GM23338 (cell line): ENCODE measurements around the gene EPM2AIP1. TPM values are rescaled to one million over a fixed set of nuclear protein-coding genes. Genes with fewer than 3 reads are reported as not detected.

Experiments
- ATAC-seq: fragments of 200-7000 bp; cut with Tn5 transposase; 3 replicates; pipeline ENCODE4 v1.9.1; 2020
- DNase-seq: peaks from one replicate; pipeline ENCODE4 v3.0.0-alpha.2; 2015; ENCODE audit warnings: low spot score
- H2AFZ ChIP-seq: fragments of 200-600 bp; sonication (generic); 2 replicates; pipeline ENCODE4 v1.8.0; 2016; ENCODE audit warnings: antibody characterized with exemption, mild to moderate bottlenecking, moderate library complexity
- H3F3A ChIP-seq: fragments of 200-600 bp; sonication (generic); replicated peaks from 2 replicates; pipeline ENCODE4 v1.8.0; 2017; ENCODE audit warnings: antibody characterized with exemption, mixed run types, low read depth
- H3K27ac ChIP-seq: fragments of 200-600 bp; sonication (generic); 2 replicates; pipeline ENCODE4 v1.6.1; 2016; ENCODE audit warnings: low read depth
- H3K27me3 ChIP-seq: fragments of 200-600 bp; sonication (generic); 2 replicates; pipeline ENCODE4 v1.8.0; 2016; ENCODE audit warnings: mild to moderate bottlenecking, mixed run types, moderate library complexity; ENCODE audit not compliant: insufficient read depth
- H3K36me3 ChIP-seq: fragments of 200-600 bp; sonication (generic); 2 replicates; pipeline ENCODE4 v1.8.0; 2016; ENCODE audit warnings: mild to moderate bottlenecking; ENCODE audit not compliant: insufficient read depth
- H3K4me1 ChIP-seq: fragments of 200-600 bp; sonication (generic); 2 replicates; pipeline ENCODE4 v1.8.0; 2016; ENCODE audit warnings: mild to moderate bottlenecking, moderate library complexity; ENCODE audit not compliant: insufficient read depth
- H3K4me2 ChIP-seq: fragments of 200-600 bp; sonication (generic); 2 replicates; pipeline ENCODE4 v1.7.1; 2017; ENCODE audit warnings: mixed run types
- H3K4me3 ChIP-seq: fragments of 200-600 bp; sonication (generic); 2 replicates; pipeline ENCODE4 v1.6.1; 2016; ENCODE audit warnings: mixed run types
- H3K79me2 ChIP-seq: fragments of 200-600 bp; sonication (generic); replicated peaks from 2 replicates; pipeline ENCODE4 v1.8.0; 2017; ENCODE audit warnings: mild to moderate bottlenecking; ENCODE audit not compliant: insufficient read depth
- H3K9me2 ChIP-seq: fragments of 200-600 bp; sonication (generic); 2 replicates; pipeline ENCODE4 v1.8.0; 2017; ENCODE audit not compliant: insufficient read depth
- H4K20me1 ChIP-seq: fragments of 200-600 bp; sonication (generic); replicated peaks from 2 replicates; pipeline ENCODE4 v1.8.0; 2017; ENCODE audit warnings: mild to moderate bottlenecking; ENCODE audit not compliant: insufficient read depth
- H3K27ac Mint-ChIP-seq: 2 replicates; pipeline ENCODE4 v1.8.0; 2020; ENCODE audit warnings: inconsistent platforms, mild to moderate bottlenecking, moderate library complexity, mixed read lengths
- H3K27me3 Mint-ChIP-seq: 3 replicates; pipeline ENCODE4 v1.8.0; 2022; ENCODE audit warnings: low read depth, mild to moderate bottlenecking, moderate library complexity, mixed read lengths, inconsistent platforms; ENCODE audit not compliant: insufficient read depth, poor library complexity
- H3K36me3 Mint-ChIP-seq: 3 replicates; pipeline ENCODE4 v1.8.0; 2021; ENCODE audit warnings: low read depth, mild to moderate bottlenecking, inconsistent platforms, moderate library complexity, mixed read lengths
- H3K4me1 Mint-ChIP-seq: 3 replicates; pipeline ENCODE4 v1.8.0; 2020; ENCODE audit warnings: mild to moderate bottlenecking, inconsistent platforms, mixed read lengths
- H3K4me3 Mint-ChIP-seq: 3 replicates; pipeline ENCODE4 v1.8.0; 2021; ENCODE audit warnings: moderate library complexity, mild to moderate bottlenecking, inconsistent platforms, mixed read lengths
- H3K9me3 Mint-ChIP-seq: 3 replicates; pipeline ENCODE4 v1.8.0; 2020; ENCODE audit warnings: moderate library complexity, mild to moderate bottlenecking, inconsistent platforms, mixed read lengths
- CREB1 ChIP-seq: fragments of 250-450 bp; sonication (Bioruptor Pico); IDR thresholded peaks from 2 replicates; pipeline ENCODE4 v1.5.0; 2020; ENCODE audit warnings: low read depth, mild to moderate bottlenecking, moderate library complexity
- ETS1 ChIP-seq: IDR thresholded peaks from 2 replicates; pipeline ENCODE4 v1.6.1; 2016; ENCODE audit warnings: antibody characterized with exemption
- EZH2 ChIP-seq: fragments of 200-600 bp; sonication (generic); IDR thresholded peaks from one replicate; pipeline ENCODE4 v1.8.0; 2017; ENCODE audit warnings: antibody characterized with exemption, mild to moderate bottlenecking, low read depth; ENCODE audit not compliant: unreplicated experiment
- EZH2phosphoT487 ChIP-seq: fragments of 200-600 bp; sonication (generic); IDR thresholded peaks from one replicate; pipeline ENCODE4 v1.8.1; 2018; ENCODE audit warnings: antibody characterized with exemption; ENCODE audit not compliant: unreplicated experiment
- JUNB ChIP-seq: IDR thresholded peaks from one replicate; pipeline ENCODE4 v1.6.1; 2016; ENCODE audit warnings: antibody characterized with exemption; ENCODE audit not compliant: unreplicated experiment
- NANOG ChIP-seq: IDR thresholded peaks from 2 replicates; pipeline ENCODE4 v1.6.1; 2016; ENCODE audit warnings: antibody characterized with exemption, borderline replicate concordance
- POLR2AphosphoS5 ChIP-seq: IDR thresholded peaks from 2 replicates; pipeline ENCODE4 v1.6.1; 2016; ENCODE audit warnings: antibody characterized with exemption, low read depth
- REST ChIP-seq: IDR thresholded peaks from one replicate; pipeline ENCODE4 v1.6.1; 2018; ENCODE audit warnings: antibody characterized with exemption; ENCODE audit not compliant: unreplicated experiment
- STAT1 ChIP-seq: IDR thresholded peaks from one replicate; pipeline ENCODE4 v1.6.1; 2016; ENCODE audit warnings: antibody characterized with exemption; ENCODE audit not compliant: unreplicated experiment
- ZNF114 ChIP-seq: fragments of 250-450 bp; sonication (Bioruptor Pico); IDR thresholded peaks from 2 replicates; pipeline ENCODE4 v1.5.0; 2020; ENCODE audit warnings: mild to moderate bottlenecking, moderate library complexity
- polyA plus RNA-seq: library from polyadenylated mRNA; unstranded; fragments of >200 nt; fragmentation: Nextera tagmentation; extraction: Ambion mirVana; gene quantifications from 2 replicates; pipeline ENCODE4 v1.2.1, GENCODE V29; 2016
- total RNA-seq: library from RNA; depleted of rRNA; stranded (reverse); fragments of >200 nt; shearing (Covaris generic); gene quantifications from 2 replicates; pipeline ENCODE4 v1.2.3, GENCODE V29; 2014
- TF ChIP-seq, protein P1 (sequence below): fragments of 250-450 bp; sonication (Bioruptor Pico); IDR thresholded peaks from 2 replicates; pipeline ENCODE4 v1.5.0; 2020; ENCODE audit warnings: mild to moderate bottlenecking, moderate library complexity
- TF ChIP-seq, protein P2 (sequence below), 2 experiments: fragments of 200-600 bp in 1 of 2; sonication (generic) in 1 of 2; conservative IDR thresholded peaks; 2 replicates each; pipeline versions ENCODE4 v1.5.1 to v1.6.1; 2016 to 2017; ENCODE audit warnings: antibody characterized with exemption in 2 of 2, low read depth in 2 of 2, mild to moderate bottlenecking in 2 of 2, moderate library complexity in 1 of 2

The EPM2AIP1 gene
- total and polyA plus RNA-seq, 2 experiments from 2014 or later: 7.2 to 10.6 TPM

DNA sequence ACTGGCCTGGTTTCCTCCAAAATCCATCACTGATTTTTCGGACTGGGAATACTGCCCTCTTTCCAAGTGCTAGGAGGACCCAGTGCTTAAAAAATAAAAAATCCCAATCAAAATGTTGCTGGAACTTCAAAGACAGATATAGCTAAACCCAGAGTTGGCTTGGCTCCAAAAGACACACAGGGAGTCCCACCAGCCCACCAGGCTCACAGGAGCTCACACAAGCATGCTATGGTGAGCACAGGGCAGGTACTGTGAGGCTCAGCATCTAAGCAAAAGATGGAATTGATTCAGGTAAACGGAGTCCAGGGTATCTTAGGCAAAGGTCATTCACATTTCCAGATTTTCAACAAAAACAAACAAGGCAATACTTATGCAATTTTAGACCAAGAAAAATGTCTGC lies 51.8 kb downstream of the EPM2AIP1 start:
- no peak for ATAC-seq
- peaks cover 29% of the 10 kb centered on the region for H3K27me3 Mint-ChIP-seq
- Histone ChIP-seq H3F3A (no peaks in the 10 kb centered on the region), H3K4me3 (no peak overlapping the region), H2AFZ (no peak overlapping the region), H3K4me2 (no peak overlapping the region), H3K27ac (no peak overlapping the region), H3K9me2 (no peaks in the 10 kb centered on the region), H4K20me1 (no peaks in the 10 kb centered on the region), H3K4me1 (peaks cover 17% of the 10 kb centered on the region), H3K27me3 (peaks cover 40% of the 10 kb centered on the region), H3K79me2 (no peaks in the 10 kb centered on the region), H3K36me3 (no peaks in the 10 kb centered on the region)
- peaks cover 3% of the 10 kb centered on the region; the same call in 2 of the 3 replicates for H3K36me3 Mint-ChIP-seq
- DNase-seq: no peak
- H3K4me1 Mint-ChIP-seq: peaks cover 28% of the 10 kb centered on the region
- H3K27ac Mint-ChIP-seq: no peak overlapping the region
- peaks cover 3% of the 10 kb centered on the region; the same call in 1 of the 3 replicates for H3K9me3 Mint-ChIP-seq
- TF ChIP-seq STAT1 (no peak), ZNF114 (no peak), EZH2 (no peak), EZH2phosphoT487 (no peak), POLR2AphosphoS5 (no peak), CREB1 (CRISPR knock-in tag) (no peak), ETS1 (no peak), JUNB (no peak), REST (no peak), NANOG (no peak)
- TF ChIP-seq, protein P1, sequence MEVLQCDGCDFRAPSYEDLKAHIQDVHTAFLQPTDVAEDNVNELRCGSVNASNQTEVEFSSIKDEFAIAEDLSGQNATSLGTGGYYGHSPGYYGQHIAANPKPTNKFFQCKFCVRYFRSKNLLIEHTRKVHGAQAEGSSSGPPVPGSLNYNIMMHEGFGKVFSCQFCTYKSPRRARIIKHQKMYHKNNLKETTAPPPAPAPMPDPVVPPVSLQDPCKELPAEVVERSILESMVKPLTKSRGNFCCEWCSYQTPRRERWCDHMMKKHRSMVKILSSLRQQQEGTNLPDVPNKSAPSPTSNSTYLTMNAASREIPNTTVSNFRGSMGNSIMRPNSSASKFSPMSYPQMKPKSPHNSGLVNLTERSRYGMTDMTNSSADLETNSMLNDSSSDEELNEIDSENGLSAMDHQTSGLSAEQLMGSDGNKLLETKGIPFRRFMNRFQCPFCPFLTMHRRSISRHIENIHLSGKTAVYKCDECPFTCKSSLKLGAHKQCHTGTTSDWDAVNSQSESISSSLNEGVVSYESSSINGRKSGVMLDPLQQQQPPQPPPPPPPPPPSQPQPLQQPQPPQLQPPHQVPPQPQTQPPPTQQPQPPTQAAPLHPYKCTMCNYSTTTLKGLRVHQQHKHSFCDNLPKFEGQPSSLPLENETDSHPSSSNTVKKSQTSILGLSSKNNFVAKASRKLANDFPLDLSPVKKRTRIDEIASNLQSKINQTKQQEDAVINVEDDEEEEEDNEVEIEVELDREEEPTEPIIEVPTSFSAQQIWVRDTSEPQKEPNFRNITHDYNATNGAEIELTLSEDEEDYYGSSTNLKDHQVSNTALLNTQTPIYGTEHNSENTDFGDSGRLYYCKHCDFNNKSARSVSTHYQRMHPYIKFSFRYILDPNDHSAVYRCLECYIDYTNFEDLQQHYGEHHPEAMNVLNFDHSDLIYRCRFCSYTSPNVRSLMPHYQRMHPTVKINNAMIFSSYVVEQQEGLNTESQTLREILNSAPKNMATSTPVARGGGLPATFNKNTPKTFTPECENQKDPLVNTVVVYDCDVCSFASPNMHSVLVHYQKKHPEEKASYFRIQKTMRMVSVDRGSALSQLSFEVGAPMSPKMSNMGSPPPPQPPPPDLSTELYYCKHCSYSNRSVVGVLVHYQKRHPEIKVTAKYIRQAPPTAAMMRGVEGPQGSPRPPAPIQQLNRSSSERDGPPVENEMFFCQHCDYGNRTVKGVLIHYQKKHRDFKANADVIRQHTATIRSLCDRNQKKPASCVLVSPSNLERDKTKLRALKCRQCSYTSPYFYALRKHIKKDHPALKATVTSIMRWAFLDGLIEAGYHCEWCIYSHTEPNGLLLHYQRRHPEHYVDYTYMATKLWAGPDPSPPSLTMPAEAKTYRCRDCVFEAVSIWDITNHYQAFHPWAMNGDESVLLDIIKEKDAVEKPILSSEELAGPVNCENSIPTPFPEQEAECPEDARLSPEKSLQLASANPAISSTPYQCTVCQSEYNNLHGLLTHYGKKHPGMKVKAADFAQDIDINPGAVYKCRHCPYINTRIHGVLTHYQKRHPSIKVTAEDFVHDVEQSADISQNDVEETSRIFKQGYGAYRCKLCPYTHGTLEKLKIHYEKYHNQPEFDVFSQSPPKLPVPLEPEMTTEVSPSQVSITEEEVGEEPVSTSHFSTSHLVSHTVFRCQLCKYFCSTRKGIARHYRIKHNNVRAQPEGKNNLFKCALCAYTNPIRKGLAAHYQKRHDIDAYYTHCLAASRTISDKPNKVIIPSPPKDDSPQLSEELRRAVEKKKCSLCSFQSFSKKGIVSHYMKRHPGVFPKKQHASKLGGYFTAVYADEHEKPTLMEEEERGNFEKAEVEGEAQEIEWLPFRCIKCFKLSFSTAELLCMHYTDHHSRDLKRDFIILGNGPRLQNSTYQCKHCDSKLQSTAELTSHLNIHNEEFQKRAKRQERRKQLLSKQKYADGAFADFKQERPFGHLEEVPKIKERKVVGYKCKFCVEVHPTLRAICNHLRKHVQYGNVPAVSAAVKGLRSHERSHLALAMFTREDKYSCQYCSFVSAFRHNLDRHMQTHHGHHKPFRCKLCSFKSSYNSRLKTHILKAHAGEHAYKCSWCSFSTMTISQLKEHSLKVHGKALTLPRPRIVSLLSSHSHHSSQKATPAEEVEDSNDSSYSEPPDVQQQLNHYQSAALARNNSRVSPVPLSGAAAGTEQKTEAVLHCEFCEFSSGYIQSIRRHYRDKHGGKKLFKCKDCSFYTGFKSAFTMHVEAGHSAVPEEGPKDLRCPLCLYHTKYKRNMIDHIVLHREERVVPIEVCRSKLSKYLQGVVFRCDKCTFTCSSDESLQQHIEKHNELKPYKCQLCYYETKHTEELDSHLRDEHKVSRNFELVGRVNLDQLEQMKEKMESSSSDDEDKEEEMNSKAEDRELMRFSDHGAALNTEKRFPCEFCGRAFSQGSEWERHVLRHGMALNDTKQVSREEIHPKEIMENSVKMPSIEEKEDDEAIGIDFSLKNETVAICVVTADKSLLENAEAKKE: no peak
- TF ChIP-seq, protein P2, sequence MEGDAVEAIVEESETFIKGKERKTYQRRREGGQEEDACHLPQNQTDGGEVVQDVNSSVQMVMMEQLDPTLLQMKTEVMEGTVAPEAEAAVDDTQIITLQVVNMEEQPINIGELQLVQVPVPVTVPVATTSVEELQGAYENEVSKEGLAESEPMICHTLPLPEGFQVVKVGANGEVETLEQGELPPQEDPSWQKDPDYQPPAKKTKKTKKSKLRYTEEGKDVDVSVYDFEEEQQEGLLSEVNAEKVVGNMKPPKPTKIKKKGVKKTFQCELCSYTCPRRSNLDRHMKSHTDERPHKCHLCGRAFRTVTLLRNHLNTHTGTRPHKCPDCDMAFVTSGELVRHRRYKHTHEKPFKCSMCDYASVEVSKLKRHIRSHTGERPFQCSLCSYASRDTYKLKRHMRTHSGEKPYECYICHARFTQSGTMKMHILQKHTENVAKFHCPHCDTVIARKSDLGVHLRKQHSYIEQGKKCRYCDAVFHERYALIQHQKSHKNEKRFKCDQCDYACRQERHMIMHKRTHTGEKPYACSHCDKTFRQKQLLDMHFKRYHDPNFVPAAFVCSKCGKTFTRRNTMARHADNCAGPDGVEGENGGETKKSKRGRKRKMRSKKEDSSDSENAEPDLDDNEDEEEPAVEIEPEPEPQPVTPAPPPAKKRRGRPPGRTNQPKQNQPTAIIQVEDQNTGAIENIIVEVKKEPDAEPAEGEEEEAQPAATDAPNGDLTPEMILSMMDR (conservative IDR thresholded peaks at IDR 0.05; ENCODE audit: low read depth in 2 of 2): no peak
- H3K4me3 Mint-ChIP-seq: no peak overlapping the region
